IMR-90 (cell line): ENCODE measurements around the gene PLD1.

Source experiments
- CTCF ChIP-seq: conservative IDR thresholded peaks from 2 replicates; pipeline ENCODE4 v1.5.1; 2012; ENCODE audit warnings: mild to moderate bottlenecking, low read depth, low read length, improper control_type of control experiment
- MAFK ChIP-seq: IDR thresholded peaks from 2 replicates; pipeline ENCODE4 v1.6.1; 2012; ENCODE audit warnings: low read depth, low read length, improper control_type of control experiment
- POLR2A ChIP-seq: IDR thresholded peaks from 2 replicates; pipeline ENCODE4 v1.6.1; 2012; ENCODE audit warnings: mild to moderate bottlenecking, low read depth, low read length

DNA sequence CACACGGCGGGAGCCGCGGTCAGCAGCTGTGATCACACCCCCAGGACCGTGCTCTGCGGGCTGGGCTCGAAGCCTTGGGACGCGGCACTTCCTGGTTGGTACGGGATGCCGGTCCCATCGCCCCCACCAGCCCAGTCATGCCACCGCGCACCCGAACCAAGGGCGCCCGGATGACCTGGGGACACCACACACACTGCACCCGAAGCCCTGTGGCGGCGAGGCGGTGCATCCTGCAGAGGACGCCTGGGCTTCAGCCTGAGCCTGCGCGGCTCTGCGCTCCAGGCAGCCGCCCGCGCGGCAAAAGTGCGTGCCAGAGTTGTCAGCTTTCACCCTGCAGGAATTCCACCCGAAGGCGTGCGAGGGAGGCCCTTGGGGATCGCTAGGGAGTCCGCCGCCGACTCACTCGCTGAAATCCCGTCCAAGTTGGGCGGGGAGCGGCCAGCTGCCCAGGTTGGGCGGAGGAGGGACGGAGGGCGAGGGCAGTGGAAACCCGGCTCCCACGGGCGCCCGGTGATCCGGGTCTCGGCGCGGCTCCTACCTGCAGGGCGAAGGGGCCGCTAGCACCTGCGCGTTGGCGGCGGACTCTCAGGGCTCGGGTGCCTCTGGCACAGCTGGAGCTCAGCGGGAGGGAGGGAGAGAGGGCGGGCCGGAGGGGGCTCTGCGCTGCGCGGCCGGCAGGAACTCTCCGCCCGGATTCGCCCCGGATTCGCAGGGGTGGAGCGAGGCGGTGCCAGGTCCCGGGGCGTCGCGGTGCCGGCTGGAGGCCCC lies at the start of gene PLD1:
- no peak for TF ChIP-seq MAFK
- no peak for TF ChIP-seq CTCF
- peak; percentile 71 for TF ChIP-seq POLR2A
